Femur (tissue), 1 donor: Measurements from ENCODE around the gene SEMA4B.
A peak's percentile ranks its signal among the peaks of the same experiment; 100 is the strongest.

ENCODE experiments used
- DNase-seq: peaks from one replicate; pipeline ENCODE4 v3.0.0-alpha.2; 2017

Gene SEMA4B

GRCh38 chr15:90207252-90207651 lies 6.1 kb downstream of the SEMA4B start:
- no peak for DNase-seq

- DNase-seq, result no peak
These were observed 7.2 kb downstream of the SEMA4B start for GRCh38 chr15:90208356-90208755.

GRCh38 chr15:90209591-90209990 lies 8.5 kb downstream of the SEMA4B start:
- DNase-seq, result peak; percentile 7

GRCh38 chr15:90210593-90210992 lies 9.5 kb downstream of the SEMA4B start:
- DNase-seq, result peak; percentile 19

GRCh38 chr15:90211009-90211408 lies 9.9 kb downstream of the SEMA4B start:
- no peak for DNase-seq

- peak; percentile 28 for DNase-seq
These were observed 10.5 kb downstream of the SEMA4B start for GRCh38 chr15:90211440-90212143.

- DNase-seq, result no peak
These were observed 11.3 kb downstream of the SEMA4B start for GRCh38 chr15:90212221-90213098.

- no peak for DNase-seq
These were observed 12.1 kb downstream of the SEMA4B start for GRCh38 chr15:90213122-90213817.

GRCh38 chr15:90213818-90214204 lies 12.7 kb downstream of the SEMA4B start:
- no peak for DNase-seq

- DNase-seq, result no peak
These were observed 13.5 kb downstream of the SEMA4B start for GRCh38 chr15:90214553-90215196.

GRCh38 chr15:90217671-90218394 lies 16.7 kb downstream of the SEMA4B start:
- DNase-seq, result no peak

- DNase-seq, result no peak
These were observed 18.5 kb downstream of the SEMA4B start for GRCh38 chr15:90219421-90220141.

GRCh38 chr15:90221246-90221900 lies 20.2 kb downstream of the SEMA4B start:
- peak; percentile 81 for DNase-seq

GRCh38 chr15:90222547-90222946 lies 21.4 kb downstream of the SEMA4B start:
- DNase-seq, result no peak

- no peak for DNase-seq
These were observed 22.5 kb downstream of the SEMA4B start for GRCh38 chr15:90223441-90224165.

GRCh38 chr15:90225047-90225446 lies 23.9 kb downstream of the SEMA4B start:
- no peak for DNase-seq

- DNase-seq, result no peak
These were observed 24.5 kb downstream of the SEMA4B start for GRCh38 chr15:90225504-90226234.

GRCh38 chr15:90227336-90227735 lies 26.2 kb downstream of the SEMA4B start:
- DNase-seq, result no peak
